Thyroid gland (tissue), 4 donors: ENCODE measurements around the gene MYLIP. TPM values are rescaled to one million over a fixed set of nuclear protein-coding genes. Genes with fewer than 3 reads are reported as not detected.

Experiments
- DNase-seq, 2 donors: peaks; one replicate each; pipeline ENCODE4 v3.0.0-alpha.2; 2019
- H3K27ac ChIP-seq, 3 donors: fragments of 200-600 bp; sonication (generic); 1 replicate in 2 of 3; 2 replicates in 1 of 3; pipeline ENCODE4 v1.5.1; 2016 to 2019; ENCODE audit warnings: mild to moderate bottlenecking in 1 of 3, moderate library complexity in 1 of 3
- H3K27me3 ChIP-seq: fragments of 200-600 bp; sonication (generic); one replicate; pipeline ENCODE4 v1.5.1; 2019
- H3K36me3 ChIP-seq, 2 donors: fragments of 200-600 bp; sonication (generic); one replicate each; pipeline ENCODE4 v1.5.1; 2016 to 2019
- H3K4me1 ChIP-seq, 2 donors: fragments of 200-600 bp; sonication (generic); one replicate each; pipeline ENCODE4 v1.5.1; 2017 to 2019
- H3K4me3 ChIP-seq, 3 donors: fragments of 200-600 bp; sonication (generic); replicated peaks in 1 of 3; 1 replicate in 2 of 3; 2 replicates in 1 of 3; pipeline ENCODE4 v1.5.1; 2016; ENCODE audit warnings: mild to moderate bottlenecking in 1 of 3
- H3K9me3 ChIP-seq: fragments of 200-600 bp; sonication (generic); one replicate; pipeline ENCODE4 v1.5.1; 2017
- CTCF ChIP-seq, 6 experiments: fragments of 200-600 bp in 3 of 6; fragments of 450-650 bp in 3 of 6; sonication (generic) in 3 of 6; IDR thresholded peaks; one replicate each; pipeline ENCODE4 v1.5.1; 2016 to 2019; ENCODE audit warnings: antibody characterized with exemption in 6 of 6, mild to moderate bottlenecking in 2 of 6, inconsistent platforms in 1 of 6, moderate library complexity in 1 of 6
- POLR2A ChIP-seq, 2 donors: fragments of 450-650 bp; IDR thresholded peaks; one replicate each; pipeline ENCODE4 v1.6.1; 2017; ENCODE audit warnings: antibody characterized with exemption in 2 of 2, mild to moderate bottlenecking in 2 of 2, moderate library complexity in 1 of 2
- whole genome bisulfite sequencing, 2 donors: methylation state at CpG; one replicate each; pipeline ENCODE4 v1.1.5; 2017; 5-methylcytosine and 5-hydroxymethylcytosine counted together
- intact Hi-C: fragments of 100-400 bp; cut with DNase I; formaldehyde crosslinking; loops from one replicate; pipeline ENCODE4 v1.15.1; 2023
- total RNA-seq, 4 donors: library from RNA; depleted of rRNA; stranded (reverse); fragments of >200 nt; gene quantifications; one replicate each; pipeline ENCODE4 v1.2.3, GENCODE V29; 2016

MYLIP gene
- total RNA-seq, 4 donors from 2014 or later = 61.8 to 108 (median 92.0) TPM

- TF ChIP-seq POLR2A (IDR thresholded peaks at IDR 0.05) (no peak), CTCF (IDR thresholded peaks at IDR 0.05) (no peak)
- Histone ChIP-seq H3K9me3 (no peaks in the 10 kb centered on the region), H3K4me1 (peaks cover 0 to 4% of the 10 kb centered on the region in 2 donors), H3K27me3 (no peaks in the 10 kb centered on the region), H3K36me3 (no peaks in the 10 kb centered on the region), H3K4me3 (no peak overlapping the region), H3K27ac (no peak overlapping the region)
- no peak for DNase-seq
- 84 to 92% methylated on average over 3 of the region's 3 CpGs for WGBS, 2 donors
- intact Hi-C loops = loop anchor here (5.0 to 10.0 kb wide), 2 partner anchors 60 to 492 kb away; partner anchors contain the start of gene MYLIP
Observed at GRCh38 chr6:16184551-16184950, 55.7 kb downstream of the MYLIP start.

GRCh38 chr6:16187176-16187575, 58.3 kb downstream of the MYLIP start:
- intact Hi-C loops = loop anchor here (10.0 kb wide), 1 partner anchor 62 kb away; the partner anchor contains the start of gene MYLIP
- 74 to 89% methylated on average over 2 of the region's 2 CpGs for WGBS, 2 donors
- H3K4me3 ChIP-seq = no peak overlapping the region
- H3K27me3 ChIP-seq = no peaks in the 10 kb centered on the region
- H3K36me3 ChIP-seq = no peaks in the 10 kb centered on the region
- no peaks in the 10 kb centered on the region for H3K9me3 ChIP-seq
- H3K27ac ChIP-seq = no peak overlapping the region
- no peak for DNase-seq
- TF ChIP-seq POLR2A (IDR thresholded peaks at IDR 0.05) (no peak), CTCF (IDR thresholded peaks at IDR 0.05) (no peak)
- no peaks in the 10 kb centered on the region for H3K4me1 ChIP-seq

- H3K27ac ChIP-seq = no peak overlapping the region
- 82 to 87% methylated on average over 1 of the region's 1 CpG for WGBS, 2 donors
Observed at GRCh38 chr6:16190214-16190613, 61.3 kb downstream of the MYLIP start.

GRCh38 chr6:16196260-16196983, 67.5 kb downstream of the MYLIP start:
- intact Hi-C loops = no loop called here

More at GRCh38 chr6:16190214-16190613, 61.3 kb downstream of the MYLIP start:
- TF ChIP-seq CTCF (IDR thresholded peaks at IDR 0.05) (no peak), POLR2A (IDR thresholded peaks at IDR 0.05) (no peak)
- no peak overlapping the region for H3K4me3 ChIP-seq
- DNase-seq = no peak
- no peaks in the 10 kb centered on the region for H3K9me3 ChIP-seq
- no peaks in the 10 kb centered on the region for H3K27me3 ChIP-seq
- intact Hi-C loops = no loop called here
- H3K4me1 ChIP-seq = no peaks in the 10 kb centered on the region
- H3K36me3 ChIP-seq = no peaks in the 10 kb centered on the region

More at GRCh38 chr6:16196260-16196983, 67.5 kb downstream of the MYLIP start:
- Histone ChIP-seq H3K9me3 (no peaks in the 10 kb centered on the region), H3K27ac (no peak overlapping the region), H3K27me3 (no peaks in the 10 kb centered on the region), H3K36me3 (no peaks in the 10 kb centered on the region), H3K4me1 (peaks cover 3 to 4% of the 10 kb centered on the region in 2 donors), H3K4me3 (no peak overlapping the region)
- TF ChIP-seq POLR2A (IDR thresholded peaks at IDR 0.05) = no peak
- no peak for TF ChIP-seq CTCF (IDR thresholded peaks at IDR 0.05)
- DNase-seq = no peak
- 86 to 91% methylated on average over 14 of the region's 14 CpGs for WGBS, 2 donors
